ENCODE data around the gene SCFD2. TPM values are rescaled to one million over a fixed set of nuclear protein-coding genes. Genes with fewer than 3 reads are reported as not detected.
"Not testable (repeated sequence)": the region's sequence is repeated elsewhere in the genome, so short reads cannot be mapped to it uniquely, and the experiment has no call there.

The SCFD2 gene
- total RNA-seq, 4 donors from 2014 or later, result 14.3 to 37.8 (median 27.7) TPM

- Histone ChIP-seq H3K27me3 (no peaks in the 10 kb centered on the region), H3K27ac (no peak overlapping the region), H3K4me1 (no peaks in the 10 kb centered on the region), H3K9me3 (no peaks in the 10 kb centered on the region), H3K36me3 (peaks cover 0 to 10% (median 0%) of the 10 kb centered on the region in 3 donors), H3K4me3 (no peak overlapping the region)
- 87 to 94% methylated on average over 2 of the region's 2 CpGs for WGBS, 2 donors
- TF ChIP-seq POLR2A (IDR thresholded peaks at IDR 0.05), result no peak
- TF ChIP-seq, protein P1, sequence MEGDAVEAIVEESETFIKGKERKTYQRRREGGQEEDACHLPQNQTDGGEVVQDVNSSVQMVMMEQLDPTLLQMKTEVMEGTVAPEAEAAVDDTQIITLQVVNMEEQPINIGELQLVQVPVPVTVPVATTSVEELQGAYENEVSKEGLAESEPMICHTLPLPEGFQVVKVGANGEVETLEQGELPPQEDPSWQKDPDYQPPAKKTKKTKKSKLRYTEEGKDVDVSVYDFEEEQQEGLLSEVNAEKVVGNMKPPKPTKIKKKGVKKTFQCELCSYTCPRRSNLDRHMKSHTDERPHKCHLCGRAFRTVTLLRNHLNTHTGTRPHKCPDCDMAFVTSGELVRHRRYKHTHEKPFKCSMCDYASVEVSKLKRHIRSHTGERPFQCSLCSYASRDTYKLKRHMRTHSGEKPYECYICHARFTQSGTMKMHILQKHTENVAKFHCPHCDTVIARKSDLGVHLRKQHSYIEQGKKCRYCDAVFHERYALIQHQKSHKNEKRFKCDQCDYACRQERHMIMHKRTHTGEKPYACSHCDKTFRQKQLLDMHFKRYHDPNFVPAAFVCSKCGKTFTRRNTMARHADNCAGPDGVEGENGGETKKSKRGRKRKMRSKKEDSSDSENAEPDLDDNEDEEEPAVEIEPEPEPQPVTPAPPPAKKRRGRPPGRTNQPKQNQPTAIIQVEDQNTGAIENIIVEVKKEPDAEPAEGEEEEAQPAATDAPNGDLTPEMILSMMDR (IDR thresholded peaks at IDR 0.05), result no peak
- intact Hi-C loops (cut with DNase I), result no loop called here
- DNase-seq, result no peak
Measured at GRCh38 chr4:53281438-53281837, 84.4 kb downstream of the SCFD2 start.

GRCh38 chr4:53280846-53281245 lies 85.0 kb downstream of the SCFD2 start:
- intact Hi-C loops (cut with DNase I), result no loop called here
- no peaks in the 10 kb centered on the region for H3K27me3 ChIP-seq
- no peak for TF ChIP-seq POLR2A (IDR thresholded peaks at IDR 0.05)
- H3K9me3 ChIP-seq, result no peaks in the 10 kb centered on the region
- peaks cover 0 to 10% (median 0%) of the 10 kb centered on the region in 3 donors for H3K36me3 ChIP-seq
- DNase-seq, result no peak
- no peaks in the 10 kb centered on the region for H3K4me1 ChIP-seq
- 83 to 84% methylated on average over 5 of the region's 5 CpGs for WGBS, 2 donors
- no peak overlapping the region for H3K27ac ChIP-seq
- H3K4me3 ChIP-seq, result no peak overlapping the region

DNA sequence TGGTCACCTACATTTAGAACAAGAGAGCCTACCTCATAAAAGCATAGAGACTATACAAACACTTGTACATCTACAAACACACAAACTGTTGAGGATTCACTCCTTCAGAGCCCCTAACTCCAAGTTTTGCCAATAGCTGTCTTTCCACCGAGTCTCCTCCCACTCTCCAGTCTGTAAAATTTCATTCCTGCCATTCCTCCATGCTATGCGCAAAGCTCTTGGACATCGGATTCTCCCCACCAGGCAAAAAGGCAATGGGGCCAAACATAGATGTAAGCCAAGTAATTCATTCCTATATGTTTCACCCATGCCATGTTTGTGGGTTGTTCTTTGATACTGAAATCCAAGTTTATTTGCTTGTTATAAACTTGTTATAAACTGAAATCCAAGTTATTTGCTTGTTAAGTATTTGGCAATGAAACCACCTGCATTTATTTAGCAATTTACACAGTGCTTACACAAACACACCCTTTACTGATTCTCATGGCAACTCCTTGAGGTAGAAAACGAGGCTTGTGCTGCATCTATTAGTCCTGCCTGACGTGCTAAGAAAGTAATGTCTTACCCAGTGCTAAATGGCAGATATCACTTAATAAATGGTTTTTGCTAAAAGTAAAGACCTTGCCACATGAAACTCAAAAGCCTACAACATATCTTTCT lies 91.1 kb downstream of the SCFD2 start:
- Histone ChIP-seq H3K36me3 (peaks cover 0 to 10% (median 0%) of the 10 kb centered on the region in 3 donors), H3K4me1 (no peaks in the 10 kb centered on the region), H3K27ac (no peak overlapping the region), H3K9me3 (no peaks in the 10 kb centered on the region), H3K4me3 (no peak overlapping the region), H3K27me3 (no peaks in the 10 kb centered on the region)
- no peak for TF ChIP-seq POLR2A (IDR thresholded peaks at IDR 0.05)
- TF ChIP-seq, protein P1 (IDR thresholded peaks at IDR 0.05), result no peak
- 88 to 94% methylated on average over 5 of the region's 5 CpGs for WGBS, 2 donors
- DNase-seq, result no peak
- intact Hi-C loops (cut with DNase I), result no loop called here

GRCh38 chr4:53273726-53274125 lies 92.1 kb downstream of the SCFD2 start:
- TF ChIP-seq, protein P1 (IDR thresholded peaks at IDR 0.05), result no peak
- no peak for TF ChIP-seq POLR2A (IDR thresholded peaks at IDR 0.05)
- Histone ChIP-seq H3K4me3 (no peak overlapping the region), H3K27me3 (no peaks in the 10 kb centered on the region), H3K27ac (no peak overlapping the region), H3K4me1 (no peaks in the 10 kb centered on the region), H3K9me3 (no peaks in the 10 kb centered on the region), H3K36me3 (peaks cover 0 to 11% (median 0%) of the 10 kb centered on the region in 3 donors)
- 44 to 45% methylated on average over 3 of the region's 3 CpGs for WGBS, 2 donors
- intact Hi-C loops (cut with DNase I), result no loop called here
- DNase-seq, result no peak

DNA sequence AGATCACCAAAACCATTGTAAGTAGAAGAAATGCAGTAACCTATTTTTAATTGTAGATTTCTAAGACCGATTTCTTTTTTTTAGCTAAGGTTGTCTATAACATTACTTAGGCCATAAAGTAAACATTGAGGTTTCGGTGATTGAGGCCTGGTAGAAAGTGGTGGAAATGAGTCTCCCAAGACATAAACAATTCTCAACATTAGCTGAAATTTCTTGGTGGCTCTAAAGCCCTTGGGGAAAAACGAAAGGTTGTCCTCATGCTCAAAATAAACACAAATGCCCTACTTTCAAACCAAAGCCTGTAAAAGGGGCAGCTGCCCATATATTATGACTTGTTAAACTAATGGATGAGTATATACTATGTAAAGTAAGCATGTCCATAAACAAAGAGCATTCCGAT lies 98.8 kb downstream of the SCFD2 start:
- Histone ChIP-seq H3K27ac (no peak overlapping the region), H3K36me3 (peaks cover 0 to 18% (median 0%) of the 10 kb centered on the region in 3 donors), H3K4me1 (no peaks in the 10 kb centered on the region), H3K9me3 (peaks cover 0 to 8% (median 0%) of the 10 kb centered on the region in 3 donors), H3K4me3 (no peak overlapping the region), H3K27me3 (no peaks in the 10 kb centered on the region)
- TF ChIP-seq POLR2A (IDR thresholded peaks at IDR 0.05), result no peak
- TF ChIP-seq, protein P1 (IDR thresholded peaks at IDR 0.05), result no peak
- WGBS, 2 donors, result 83 to 91% methylated on average over 4 of the region's 4 CpGs
- intact Hi-C loops (cut with DNase I), result no loop called here
- no peak for DNase-seq

DNA sequence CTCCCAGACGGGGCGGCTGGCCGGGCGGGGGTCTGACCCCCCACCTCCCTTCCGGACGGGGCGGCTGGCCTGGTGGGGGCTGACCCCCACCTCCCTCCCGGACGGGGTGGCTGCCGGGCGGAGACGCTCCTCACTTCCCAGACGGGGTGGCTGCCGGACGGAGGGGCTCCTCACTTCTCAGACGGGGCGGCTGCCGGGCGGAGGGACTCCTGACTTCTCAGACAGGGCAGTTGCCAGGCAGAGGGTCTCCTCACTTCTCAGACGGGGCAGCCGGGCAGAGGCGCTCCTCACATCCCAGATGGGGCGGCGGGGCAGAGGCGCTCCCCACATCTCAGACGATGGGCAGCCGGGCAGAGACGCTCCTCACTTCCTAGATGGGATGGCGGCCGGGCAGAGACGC lies 109.9 kb downstream of the SCFD2 start:
- H3K36me3 ChIP-seq; H3K4me3 ChIP-seq; H3K4me1 ChIP-seq; H3K27ac ChIP-seq; DNase-seq; intact Hi-C loops (cut with DNase I); H3K27me3 ChIP-seq; H3K9me3 ChIP-seq: not testable (repeated sequence)
- WGBS, 2 donors, result no CpG with 5 or more reads among the region's 31 CpGs
